GM19438 (cell line): ENCODE data around the gene CMPK2.
A peak's percentile ranks its signal among the peaks of the same experiment; 100 is the strongest.

ENCODE experiments used
- ATAC-seq: cut with Tn5 transposase; IDR thresholded peaks from one replicate; pipeline ENCODE4 v1.9.1; 2021; ENCODE audit warnings: low read depth; ENCODE audit not compliant: unreplicated experiment

The CMPK2 gene

DNA sequence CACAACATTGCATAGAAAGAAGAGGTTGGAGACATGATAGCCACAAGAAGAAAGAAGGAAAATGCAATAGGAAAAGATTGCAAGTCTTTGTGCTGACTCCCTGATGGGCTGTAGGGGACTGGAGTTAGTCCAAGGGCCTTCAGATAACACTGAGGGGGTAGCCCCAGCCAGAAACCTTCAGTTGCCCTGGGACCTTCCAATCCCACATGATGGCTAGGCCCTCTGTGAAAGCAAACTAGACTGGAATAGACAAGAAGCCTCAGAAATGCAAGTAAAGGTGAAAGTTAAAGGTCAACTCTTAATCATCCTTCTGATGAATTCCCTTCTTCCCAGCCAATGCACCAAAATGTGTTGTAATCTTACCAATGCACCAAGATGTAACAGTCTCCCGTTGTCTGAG lies 19.2 kb downstream of the CMPK2 start:
- no peak for ATAC-seq

DNA sequence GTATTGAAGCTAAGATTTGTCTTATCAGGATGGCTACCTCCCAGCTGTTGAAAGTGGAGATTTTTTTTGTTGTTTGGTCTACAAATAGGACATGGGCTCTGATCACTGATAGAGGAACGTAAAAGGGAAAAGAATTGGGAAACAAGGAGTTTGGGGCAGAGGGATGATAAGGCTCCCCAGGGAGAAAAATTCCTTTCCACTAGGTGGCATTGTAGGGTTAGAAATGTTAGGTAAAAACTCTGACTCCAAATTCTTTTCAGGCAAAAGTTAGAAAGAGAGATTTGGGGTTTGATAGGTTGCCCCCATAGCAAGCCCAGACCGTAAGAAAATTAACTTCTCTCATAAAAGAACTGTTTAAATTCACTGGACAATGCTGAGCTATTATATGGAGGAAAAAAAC lies 19.8 kb downstream of the CMPK2 start:
- ATAC-seq = no peak

DNA sequence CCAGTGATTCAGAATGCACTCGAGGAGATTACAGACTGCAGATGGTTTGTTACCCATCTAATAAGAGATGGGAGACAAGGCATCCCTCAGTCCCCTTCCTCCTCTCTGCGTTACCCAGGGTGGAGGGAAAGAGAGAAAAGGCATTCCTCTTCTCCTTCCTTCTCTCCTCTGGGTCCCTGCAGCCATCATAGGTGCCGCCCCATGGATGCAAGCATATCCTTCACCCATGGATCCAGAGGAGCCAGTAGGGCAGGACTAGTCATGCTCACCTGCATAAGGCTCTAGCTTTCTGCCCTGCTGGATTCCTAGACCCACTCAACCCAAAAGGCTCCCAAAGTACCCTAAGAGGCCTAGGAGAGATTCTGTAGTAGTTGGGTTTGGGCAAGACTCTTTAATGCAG lies 20.4 kb downstream of the CMPK2 start:
- no peak for ATAC-seq

DNA sequence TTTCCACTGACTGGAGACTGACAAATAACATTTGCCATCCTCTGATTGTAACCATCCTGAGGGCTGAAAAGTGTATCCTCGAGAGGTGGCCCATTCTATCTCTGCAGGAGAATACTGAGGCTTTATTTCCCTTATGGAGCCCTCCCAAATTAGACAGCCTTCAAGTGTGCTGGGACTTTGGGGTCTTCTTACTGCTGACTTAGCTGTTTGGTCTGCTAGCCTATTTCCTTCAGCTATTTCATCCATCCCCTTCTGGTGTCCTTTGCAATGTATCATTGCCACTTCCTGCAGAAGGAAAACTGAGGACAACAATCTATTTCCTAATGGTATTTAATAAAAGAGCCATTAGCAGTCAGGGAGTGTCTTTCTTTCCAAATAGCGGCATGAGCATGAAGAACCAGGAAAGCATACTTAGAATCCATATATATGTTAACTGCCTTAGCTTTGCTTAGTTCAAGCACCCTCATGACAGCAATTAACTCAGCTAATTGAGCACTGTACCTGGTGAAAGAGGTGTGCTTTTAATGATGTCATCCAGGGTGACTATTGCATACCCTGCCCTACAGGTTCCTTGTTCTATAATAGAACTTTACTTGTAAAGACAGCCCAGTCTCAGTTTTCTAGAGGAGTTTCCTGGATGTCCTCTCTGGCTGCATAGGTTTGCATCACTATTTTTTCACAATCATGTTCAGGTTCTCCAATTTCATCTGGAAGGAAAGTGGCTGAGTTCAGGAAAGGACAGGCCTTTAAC lies 24.0 kb downstream of the CMPK2 start:
- no peak for ATAC-seq

DNA sequence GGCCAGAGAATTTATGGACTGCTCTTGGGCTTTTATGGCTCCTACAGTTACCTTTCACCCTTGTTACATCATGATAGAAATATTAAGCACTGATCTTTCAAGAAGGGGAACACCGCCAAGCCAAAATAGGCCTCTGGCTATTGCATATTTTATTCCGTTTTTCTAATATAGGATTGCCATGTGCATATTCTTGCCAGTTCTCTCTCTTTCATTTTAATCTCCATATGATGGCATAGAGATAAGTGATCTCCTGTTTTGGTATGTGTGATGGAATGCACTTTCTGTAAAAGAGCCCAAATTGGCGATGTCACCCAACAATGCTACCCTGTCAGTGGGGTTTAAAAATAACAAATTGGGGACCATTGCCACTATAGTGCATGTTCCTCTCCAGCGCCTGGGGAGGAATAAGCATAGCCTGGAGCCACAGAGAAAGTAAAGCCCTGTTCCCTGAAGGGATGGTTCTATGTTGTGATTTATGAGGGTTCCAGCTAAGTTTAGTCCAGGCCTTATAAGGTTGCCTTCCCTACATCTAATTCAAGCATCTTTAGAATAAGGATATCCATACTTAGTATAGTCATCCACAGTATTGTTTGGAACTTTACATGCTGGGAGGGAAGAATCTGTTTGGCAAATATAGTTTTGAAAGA lies 26.9 kb downstream of the CMPK2 start:
- ATAC-seq = no peak

DNA sequence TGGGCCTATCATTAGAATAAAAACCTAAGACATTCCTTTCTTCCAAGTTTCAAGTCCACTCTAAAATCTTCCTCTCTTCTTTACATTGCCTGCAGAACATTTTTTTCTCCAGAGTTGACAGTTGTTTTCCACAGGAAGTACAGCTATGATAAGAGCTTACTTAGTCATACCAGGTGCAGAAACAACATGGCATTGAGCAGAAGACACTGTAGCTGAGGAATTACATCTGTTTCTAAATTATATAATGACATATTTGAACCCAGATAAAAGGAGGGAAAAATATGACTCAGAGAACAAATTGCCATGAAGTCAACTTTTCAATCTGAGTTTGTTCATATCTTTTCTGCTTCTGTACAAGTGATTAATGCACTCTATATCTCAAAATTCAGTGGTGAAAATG lies 30.2 kb downstream of the CMPK2 start:
- no peak for ATAC-seq

DNA sequence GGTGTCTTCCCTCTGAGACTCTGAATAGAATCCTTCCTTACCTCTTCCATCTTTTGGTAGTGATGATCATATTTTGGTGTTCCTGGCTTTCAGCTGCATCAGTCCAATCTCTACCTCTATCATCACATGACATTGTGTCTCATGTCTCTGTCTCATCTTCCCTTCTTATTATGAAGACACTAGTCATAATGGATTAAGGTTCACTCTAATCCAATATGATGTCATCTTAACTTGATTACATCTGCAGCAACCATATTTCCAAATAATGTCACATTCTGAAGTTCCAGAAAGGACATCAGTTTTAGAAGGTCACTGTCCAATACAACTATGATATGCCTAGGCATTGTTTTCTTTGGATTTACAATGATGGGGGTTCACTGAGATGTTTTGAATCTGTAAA lies 31.5 kb downstream of the CMPK2 start:
- no peak for ATAC-seq

DNA sequence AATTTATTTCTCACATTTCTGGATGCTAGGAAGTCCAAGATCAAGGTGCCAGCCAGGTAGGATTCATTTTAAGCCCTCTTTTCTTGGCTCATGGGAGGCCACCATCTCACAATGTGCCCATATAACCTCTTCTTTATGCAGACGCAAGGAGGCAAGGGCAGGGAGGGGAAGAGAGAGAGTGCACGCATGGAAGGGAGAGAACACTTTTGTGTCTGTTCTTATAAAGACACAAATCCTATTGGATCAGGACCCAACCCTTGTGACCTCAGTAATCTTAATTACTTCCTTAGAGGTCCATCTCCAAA lies 32.5 kb downstream of the CMPK2 start:
- no peak for ATAC-seq

DNA sequence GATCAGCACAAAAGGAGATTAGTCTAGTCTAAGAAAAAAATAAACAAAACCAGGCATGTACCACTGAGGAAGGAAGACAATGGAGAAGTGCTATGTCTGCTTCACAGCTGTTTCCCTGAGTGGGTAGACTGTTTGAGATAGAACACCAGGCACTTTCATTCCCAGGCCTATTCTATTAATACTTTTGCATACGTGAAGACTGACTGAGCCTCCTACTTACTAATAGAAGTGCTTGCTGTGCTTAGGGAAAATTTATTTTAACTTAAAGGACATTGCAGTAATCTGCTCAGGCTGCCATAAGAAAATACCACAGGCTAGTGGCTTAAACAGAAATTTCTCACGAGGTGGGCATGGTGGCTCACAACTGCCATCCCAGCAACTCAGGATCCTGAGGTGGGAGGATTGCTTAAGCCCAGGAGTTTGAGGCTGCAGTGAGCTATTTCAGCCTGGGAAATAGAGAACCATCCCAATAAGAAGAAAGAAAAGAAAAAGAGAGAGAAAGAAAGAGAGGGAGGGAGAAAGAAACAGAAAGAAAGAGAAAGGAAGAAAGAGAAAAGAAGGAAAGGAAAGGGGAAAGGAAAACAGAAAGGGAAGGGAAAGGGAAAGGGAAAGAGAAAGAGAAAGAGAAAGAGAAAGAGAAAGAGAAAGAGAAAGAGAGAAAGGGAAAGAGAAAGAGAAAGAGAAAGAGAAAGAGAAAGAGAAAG lies 33.0 kb downstream of the CMPK2 start:
- ATAC-seq = no peak

DNA sequence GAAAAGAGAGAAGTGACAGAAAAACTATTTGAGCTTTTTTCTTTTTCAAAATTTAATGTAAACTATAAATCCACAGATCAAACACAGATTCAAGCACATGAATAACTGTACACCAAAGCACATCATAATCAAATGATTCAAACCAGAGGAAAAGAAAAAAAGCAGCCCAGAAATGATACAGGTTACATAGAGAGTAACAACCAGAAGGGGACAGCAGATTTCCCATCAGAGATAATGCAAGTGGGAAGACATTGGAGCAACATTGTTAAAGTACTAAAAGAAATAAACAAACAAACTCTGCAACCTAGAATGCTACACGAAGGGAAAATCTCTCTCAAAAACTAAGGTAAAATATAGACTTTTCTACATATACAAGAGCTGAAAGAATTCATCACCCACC lies 34.5 kb downstream of the CMPK2 start:
- no peak for ATAC-seq

DNA sequence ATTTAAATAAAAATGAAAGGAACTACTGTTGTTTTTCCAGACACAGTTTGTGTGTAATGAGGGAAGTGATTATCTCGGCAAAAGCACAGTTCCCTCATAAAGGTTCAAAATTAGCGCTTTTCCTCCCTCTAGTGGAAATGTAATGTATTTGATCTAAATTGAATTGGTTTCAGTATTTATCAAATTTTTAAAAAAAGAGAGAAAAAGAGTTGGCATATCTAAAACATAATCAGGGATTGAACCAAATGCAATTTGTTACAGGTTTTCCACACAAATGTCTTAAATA lies 37.5 kb downstream of the CMPK2 start:
- ATAC-seq = no peak

DNA sequence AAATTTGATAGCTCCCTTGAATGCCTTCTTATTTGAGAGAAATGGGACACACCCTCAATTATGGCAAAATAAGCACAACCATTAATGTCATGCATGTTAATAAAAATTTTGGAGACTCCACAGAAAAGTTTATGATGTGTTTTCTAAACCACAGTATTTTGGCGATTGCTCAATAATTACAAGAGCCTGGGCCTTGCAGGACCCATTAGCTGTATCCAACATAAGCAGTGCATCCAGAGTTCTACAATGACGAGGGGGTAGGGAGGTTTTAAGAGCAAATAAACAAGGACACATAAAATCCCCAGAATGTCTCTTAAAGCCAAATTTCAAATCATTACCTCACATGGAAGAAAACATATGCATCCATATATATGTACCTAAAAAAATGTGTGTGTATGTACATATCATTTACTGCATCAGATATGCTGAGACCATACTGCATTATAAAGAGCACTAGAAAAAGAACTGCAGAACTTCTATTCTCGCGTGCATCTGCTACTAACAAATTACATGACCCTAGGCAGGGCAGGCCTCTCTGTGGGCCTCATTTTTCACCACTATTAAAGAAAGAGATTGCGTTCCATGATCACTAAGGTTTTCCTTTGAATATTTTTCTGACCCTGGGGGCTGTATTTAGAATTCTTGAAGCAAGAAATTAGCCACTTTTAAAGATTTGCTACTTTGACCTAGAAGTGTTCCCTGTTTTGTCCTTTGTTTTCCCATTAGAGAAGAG lies 38.0 kb downstream of the CMPK2 start:
- no peak for ATAC-seq

DNA sequence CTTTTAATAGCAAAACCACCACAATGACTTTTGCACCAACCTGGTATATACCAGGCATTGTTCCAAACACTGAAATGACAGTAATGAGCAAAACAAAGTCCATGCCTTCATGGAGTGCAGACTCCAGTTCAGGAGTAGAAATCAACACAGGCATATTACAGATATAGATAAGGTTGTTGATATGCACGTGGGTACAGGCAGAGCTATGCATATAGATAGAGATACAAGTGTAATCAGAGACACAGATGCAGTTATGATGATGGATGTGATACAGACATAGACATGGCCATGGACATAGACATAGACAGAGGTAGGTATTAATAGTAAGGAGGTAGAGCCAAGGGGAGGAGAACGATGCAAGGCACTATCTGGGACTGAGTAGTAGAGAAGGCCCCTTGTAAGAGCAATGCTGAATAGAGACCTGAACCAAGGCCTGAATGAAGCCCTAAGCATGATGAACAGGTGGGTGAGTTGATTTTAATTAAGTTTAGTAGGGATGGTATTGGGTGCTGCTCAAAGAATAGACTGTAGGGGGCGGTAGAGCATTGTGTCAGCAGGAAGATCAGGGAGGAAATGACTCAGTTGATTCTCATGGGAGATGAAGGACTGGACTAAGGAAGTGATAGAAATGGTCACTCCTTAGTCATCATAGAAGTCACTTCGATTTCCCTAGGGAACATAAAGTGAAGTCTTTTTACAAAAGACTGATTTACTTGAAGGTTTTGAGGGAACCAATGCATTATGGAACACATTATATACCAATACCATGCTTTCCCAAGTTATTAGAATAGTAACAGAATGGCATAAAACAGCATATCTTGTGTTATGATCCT lies 39.4 kb downstream of the CMPK2 start:
- ATAC-seq = peak; percentile 96

DNA sequence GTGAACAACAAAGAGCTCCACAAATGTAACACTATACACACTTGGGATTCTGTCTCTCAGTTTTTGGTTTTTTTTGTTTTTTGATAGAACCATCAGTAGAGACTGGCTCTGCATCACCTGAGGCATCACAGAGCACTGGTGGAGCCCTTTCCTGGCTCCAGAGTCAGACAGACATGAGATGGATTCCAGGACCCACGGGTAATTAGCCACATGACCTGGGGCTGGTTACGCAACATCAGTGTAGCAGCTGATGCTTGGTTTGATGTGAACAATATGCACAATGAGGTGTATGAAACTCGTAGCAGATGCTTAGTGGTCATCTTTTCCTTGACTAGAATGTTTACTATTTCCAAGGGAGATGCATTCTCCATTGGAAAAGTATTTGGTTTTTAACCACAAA lies 40.7 kb downstream of the CMPK2 start:
- no peak for ATAC-seq

DNA sequence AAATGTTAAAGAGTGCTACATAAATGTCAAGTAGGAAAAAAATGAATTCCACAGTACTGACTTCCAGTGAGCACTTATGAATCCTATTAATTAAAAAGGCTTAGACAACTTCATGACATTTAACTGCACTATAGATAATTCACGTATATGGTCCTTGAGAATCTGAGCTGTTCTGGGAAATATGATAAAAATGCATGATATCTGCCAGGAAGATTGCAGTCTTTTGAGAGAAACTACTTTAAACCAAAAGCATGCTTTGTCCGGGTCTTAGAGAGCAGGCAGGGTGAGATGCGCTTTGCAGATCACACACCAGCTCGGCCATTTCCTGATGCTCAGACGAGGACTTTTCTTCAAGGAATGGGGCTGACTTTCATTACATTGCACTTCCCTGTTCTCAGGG lies 42.6 kb downstream of the CMPK2 start:
- ATAC-seq = no peak

DNA sequence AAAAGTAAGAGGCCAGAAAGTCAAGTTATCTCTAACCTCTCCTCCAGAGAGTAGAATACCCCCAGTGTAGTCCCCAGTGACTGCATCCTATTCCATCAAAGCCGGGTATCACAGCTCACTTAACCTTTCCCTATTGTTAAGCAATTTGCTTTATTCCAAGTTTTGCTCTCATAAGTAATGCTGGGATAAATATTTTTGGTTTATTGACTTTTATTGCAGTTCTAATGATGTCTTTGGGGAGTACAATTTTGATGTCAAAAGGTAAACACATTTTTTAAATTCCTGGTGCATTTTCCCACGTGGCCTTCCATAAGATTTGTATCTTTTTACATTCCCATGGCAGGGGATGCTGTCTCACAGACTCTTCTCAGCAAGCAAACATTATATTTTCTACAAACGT lies 43.3 kb downstream of the CMPK2 start:
- no peak for ATAC-seq

DNA sequence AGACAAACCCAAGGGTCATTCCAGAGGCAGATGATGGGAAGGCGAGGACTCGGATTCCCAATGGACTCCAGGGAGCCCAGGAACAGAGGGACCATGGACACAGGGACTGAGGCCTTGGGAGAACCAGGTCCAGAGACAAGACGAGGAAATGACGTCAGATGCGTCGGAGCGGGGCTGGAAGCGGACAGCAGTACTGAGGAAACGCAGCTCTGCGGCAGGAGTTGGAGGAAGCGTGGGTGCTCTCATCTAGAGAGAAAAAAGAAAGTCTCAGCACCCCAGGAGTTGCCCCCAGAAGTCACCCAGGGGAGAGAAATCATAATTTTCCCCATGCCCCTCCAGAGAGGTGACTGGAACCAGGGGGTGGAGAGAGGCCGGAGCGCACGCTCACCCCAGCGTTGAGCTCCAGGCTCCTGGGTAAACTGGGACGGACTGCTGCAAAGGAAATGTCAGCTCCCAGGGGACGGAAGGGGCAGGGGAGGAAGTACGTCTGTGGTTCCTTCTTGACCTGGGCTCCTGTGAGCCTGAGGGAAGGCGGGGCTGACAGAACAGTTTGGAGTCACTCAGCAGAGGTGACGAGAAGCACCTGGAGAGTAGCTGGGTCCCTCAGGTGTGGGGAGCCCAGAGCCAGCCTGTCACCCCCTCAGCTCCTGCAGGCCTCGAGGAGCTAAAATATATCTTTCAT lies 44.7 kb downstream of the CMPK2 start:
- ATAC-seq = no peak

DNA sequence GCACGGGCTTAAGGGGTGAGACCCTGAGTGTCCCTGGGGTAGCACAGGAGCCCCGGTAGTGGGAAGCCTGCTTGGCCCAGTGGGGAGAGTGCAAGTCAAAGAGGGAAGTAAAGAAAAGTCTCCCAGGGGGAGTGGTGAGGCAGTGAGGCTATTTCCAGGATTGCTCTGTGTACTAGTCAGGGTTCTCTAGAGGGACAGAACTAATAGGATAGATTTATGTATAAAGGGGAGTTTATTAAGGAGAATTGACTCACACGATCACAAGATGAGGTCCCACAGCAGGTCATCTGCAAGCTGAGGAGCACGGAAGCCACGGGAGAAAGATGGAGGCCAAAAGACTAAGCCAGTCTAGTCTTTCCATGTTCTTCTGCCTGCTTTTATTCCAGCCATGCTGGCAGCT lies 45.5 kb downstream of the CMPK2 start:
- ATAC-seq = no peak

DNA sequence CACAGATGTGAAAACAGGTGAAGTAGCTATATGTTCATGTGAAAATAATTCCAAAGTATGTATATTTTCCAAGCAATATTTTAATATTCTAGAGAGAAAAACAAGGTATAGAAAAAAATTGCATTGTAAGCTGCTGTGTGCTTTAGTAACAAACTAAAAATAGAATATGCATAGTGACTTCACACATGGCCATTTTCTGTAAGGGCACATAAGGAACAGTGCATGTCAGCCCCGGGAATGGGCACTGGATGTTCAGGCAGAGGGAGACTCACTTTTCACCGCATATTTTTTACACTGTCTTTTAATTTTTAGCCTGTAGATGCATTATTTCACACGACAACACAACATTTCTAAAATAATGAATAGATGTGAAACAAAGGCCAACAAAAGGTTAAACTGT lies 46.0 kb downstream of the CMPK2 start:
- ATAC-seq = no peak

DNA sequence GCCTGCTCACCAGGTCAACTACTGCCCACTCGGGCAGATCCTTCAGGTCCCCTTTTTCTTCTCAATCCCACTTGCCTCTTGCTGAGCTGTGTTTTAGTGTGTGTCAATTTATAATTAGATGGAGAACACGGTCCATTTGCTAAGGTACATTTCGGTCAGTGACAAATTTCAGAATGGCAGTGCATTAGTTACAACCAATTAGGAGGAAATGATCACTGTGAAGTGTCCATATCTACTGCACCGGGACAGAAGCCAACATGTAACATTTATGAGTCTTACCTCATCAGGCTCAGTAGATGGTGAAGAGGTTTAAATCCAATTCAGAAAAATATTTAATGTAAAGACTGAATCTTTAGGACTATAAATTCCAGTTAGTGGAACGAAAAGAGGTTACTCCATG lies 47.7 kb downstream of the CMPK2 start:
- ATAC-seq = no peak
